Left lung (tissue), 10 donors: ENCODE results near the gene ZNF490. TPM values are rescaled to one million over a fixed set of nuclear protein-coding genes. Genes with fewer than 3 reads are reported as not detected.

Experiments
- ATAC-seq: fragments of 200-7000 bp; cut with Tn5 transposase; one replicate; pipeline ENCODE4 v1.9.1; 2020; ENCODE audit warnings: moderate library complexity
- DNase-seq, 4 donors: peaks; one replicate each; pipeline ENCODE4 v3.0.0-alpha.2; 2013 to 2020
- H3K27ac ChIP-seq, 2 donors: fragments of 200-600 bp; sonication (generic) in 1 of 2; one replicate each; pipeline versions ENCODE4 v1.5.0 to v1.8.0; 2020 to 2021
- H3K27me3 ChIP-seq, 2 donors: fragments of 200-600 bp; sonication (generic) in 1 of 2; one replicate each; pipeline versions ENCODE4 v1.5.0 to v1.8.0; 2020 to 2021
- H3K36me3 ChIP-seq, 2 donors: fragments of 200-600 bp; sonication (generic) in 1 of 2; one replicate each; pipeline versions ENCODE4 v1.5.0 to v1.8.0; 2020 to 2021
- H3K4me1 ChIP-seq, 2 donors: fragments of 200-600 bp; one replicate each; pipeline ENCODE4 v1.8.0; 2021
- H3K4me3 ChIP-seq, 2 donors: fragments of 200-600 bp; sonication (generic) in 1 of 2; one replicate each; pipeline versions ENCODE4 v1.5.0 to v1.8.0; 2020 to 2021; ENCODE audit warnings: mild to moderate bottlenecking in 1 of 2
- H3K9me3 ChIP-seq, 2 donors: fragments of 200-600 bp; sonication (generic) in 1 of 2; one replicate each; pipeline versions ENCODE4 v1.5.0 to v1.8.0; 2020 to 2021
- intact Hi-C, 2 donors: fragments of 100-400 bp; cut with DNase I; formaldehyde crosslinking; loops; one replicate each; pipeline versions ENCODE4 v1.11.2 to v1.14.2; 2022
- polyA plus RNA-seq, 6 donors: library from polyadenylated mRNA; unstranded; fragments of 120-200 nt; gene quantifications; one replicate each; pipeline ENCODE4 v1.2.1, GENCODE V29; 2013; ENCODE audit not compliant: insufficient read length in 6 of 6
- total RNA-seq, 2 donors: library from RNA; stranded (reverse); fragmentation: NEBNext Ultra II Directional; extraction: Animal tissue kit (Norgen Biotek cat#: 25700); gene quantifications; one replicate each; pipeline ENCODE4 v1.2.1, GENCODE V29; 2021
- TF ChIP-seq, protein P1 (sequence below), 2 donors: fragments of 200-600 bp; sonication (generic) in 1 of 2; IDR thresholded peaks; one replicate each; pipeline versions ENCODE4 v1.5.0 to v1.8.0; 2021; ENCODE audit warnings: antibody characterized with exemption in 2 of 2
- donor health status: DM: no; HTN: yes; CAD: no.
- donor health status: DM: no; HTN: no; CAD: no.

ZNF490 gene
- total and polyA plus RNA-seq, 8 donors: 5.1 to 11.7 (median 5.7) TPM

- DNase-seq: peak in 1 of 4 donors; percentile 55
- TF ChIP-seq, protein P1, sequence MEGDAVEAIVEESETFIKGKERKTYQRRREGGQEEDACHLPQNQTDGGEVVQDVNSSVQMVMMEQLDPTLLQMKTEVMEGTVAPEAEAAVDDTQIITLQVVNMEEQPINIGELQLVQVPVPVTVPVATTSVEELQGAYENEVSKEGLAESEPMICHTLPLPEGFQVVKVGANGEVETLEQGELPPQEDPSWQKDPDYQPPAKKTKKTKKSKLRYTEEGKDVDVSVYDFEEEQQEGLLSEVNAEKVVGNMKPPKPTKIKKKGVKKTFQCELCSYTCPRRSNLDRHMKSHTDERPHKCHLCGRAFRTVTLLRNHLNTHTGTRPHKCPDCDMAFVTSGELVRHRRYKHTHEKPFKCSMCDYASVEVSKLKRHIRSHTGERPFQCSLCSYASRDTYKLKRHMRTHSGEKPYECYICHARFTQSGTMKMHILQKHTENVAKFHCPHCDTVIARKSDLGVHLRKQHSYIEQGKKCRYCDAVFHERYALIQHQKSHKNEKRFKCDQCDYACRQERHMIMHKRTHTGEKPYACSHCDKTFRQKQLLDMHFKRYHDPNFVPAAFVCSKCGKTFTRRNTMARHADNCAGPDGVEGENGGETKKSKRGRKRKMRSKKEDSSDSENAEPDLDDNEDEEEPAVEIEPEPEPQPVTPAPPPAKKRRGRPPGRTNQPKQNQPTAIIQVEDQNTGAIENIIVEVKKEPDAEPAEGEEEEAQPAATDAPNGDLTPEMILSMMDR (IDR thresholded peaks at IDR 0.05): no peak
Measured at GRCh38 chr19:12638611-12639182, 28.1 kb upstream of the ZNF490 start.

GRCh38 chr19:12636631-12637030 is 26.0 kb upstream of the ZNF490 start:
- Histone ChIP-seq H3K27ac (no peak overlapping the region), H3K9me3 (no peaks in the 10 kb centered on the region), H3K4me1 (peaks cover 3 to 12% of the 10 kb centered on the region in 2 donors), H3K27me3 (no peaks in the 10 kb centered on the region), H3K36me3 (peaks cover 0 to 14% of the 10 kb centered on the region in 2 donors), H3K4me3 (no peak overlapping the region)
- intact Hi-C loops: no loop called here
- TF ChIP-seq, protein P1 (IDR thresholded peaks at IDR 0.05): no peak
- DNase-seq (peak in 1 of 4 donors; percentile 31), ATAC-seq (no peak)

More at GRCh38 chr19:12638611-12639182, 28.1 kb upstream of the ZNF490 start:
- Histone ChIP-seq H3K36me3 (peaks cover 0 to 5% of the 10 kb centered on the region in 2 donors), H3K27me3 (no peaks in the 10 kb centered on the region), H3K27ac (no peak overlapping the region), H3K9me3 (no peaks in the 10 kb centered on the region), H3K4me3 (no peak overlapping the region), H3K4me1 (peaks cover 3 to 12% of the 10 kb centered on the region in 2 donors)
- ATAC-seq: no peak
- intact Hi-C loops: no loop called here

GRCh38 chr19:12629215-12629614 is 18.6 kb upstream of the ZNF490 start:
- ATAC-seq (no peak), DNase-seq (no peak)
- Histone ChIP-seq H3K4me1 (no peaks in the 10 kb centered on the region), H3K4me3 (no peak overlapping the region), H3K9me3 (peaks cover 0 to 26% of the 10 kb centered on the region in 2 donors), H3K27ac (no peak overlapping the region), H3K36me3 (peaks cover 19 to 87% of the 10 kb centered on the region in 2 donors), H3K27me3 (no peaks in the 10 kb centered on the region)
- intact Hi-C loops: no loop called here
- TF ChIP-seq, protein P1 (IDR thresholded peaks at IDR 0.05): no peak

DNA sequence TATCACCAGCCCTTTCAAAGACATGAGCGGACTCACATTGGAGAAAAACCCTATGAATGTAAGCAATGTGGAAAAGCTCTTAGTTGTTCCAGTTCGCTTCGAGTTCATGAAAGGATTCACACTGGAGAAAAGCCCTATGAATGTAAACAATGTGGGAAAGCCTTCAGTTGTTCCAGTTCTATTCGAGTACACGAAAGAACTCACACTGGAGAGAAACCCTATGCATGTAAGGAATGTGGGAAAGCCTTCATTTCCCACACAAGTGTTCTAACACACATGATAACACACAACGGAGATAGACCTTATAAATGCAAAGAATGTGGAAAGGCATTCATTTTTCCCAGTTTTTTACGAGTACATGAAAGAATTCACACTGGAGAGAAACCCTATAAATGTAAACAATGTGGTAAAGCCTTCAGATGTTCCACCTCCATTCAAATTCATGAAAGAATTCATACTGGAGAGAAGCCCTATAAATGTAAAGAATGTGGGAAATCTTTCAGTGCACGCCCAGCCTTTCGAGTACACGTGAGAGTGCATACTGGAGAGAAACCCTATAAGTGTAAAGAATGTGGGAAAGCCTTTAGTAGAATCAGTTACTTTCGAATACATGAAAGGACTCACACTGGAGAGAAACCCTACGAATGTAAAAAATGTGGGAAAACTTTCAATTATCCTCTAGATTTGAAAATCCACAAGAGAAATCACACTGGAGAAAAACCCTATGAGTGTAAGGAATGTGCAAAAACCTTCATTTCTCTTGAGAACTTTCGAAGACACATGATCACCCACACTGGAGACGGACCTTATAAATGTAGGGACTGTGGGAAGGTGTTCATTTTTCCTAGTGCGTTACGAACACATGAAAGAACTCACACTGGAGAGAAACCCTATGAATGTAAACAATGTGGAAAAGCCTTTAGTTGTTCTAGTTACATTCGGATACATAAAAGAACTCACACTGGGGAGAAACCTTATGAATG is 17.7 kb upstream of the ZNF490 start:
- Histone ChIP-seq H3K4me3 (no peak overlapping the region), H3K27me3 (no peaks in the 10 kb centered on the region), H3K4me1 (no peaks in the 10 kb centered on the region), H3K9me3 (peaks cover 0 to 26% of the 10 kb centered on the region in 2 donors), H3K36me3 (peaks cover 19 to 92% of the 10 kb centered on the region in 2 donors), H3K27ac (no peak overlapping the region)
- intact Hi-C loops: no loop called here
- DNase-seq: no peak
- no peak for ATAC-seq
- TF ChIP-seq, protein P1 (IDR thresholded peaks at IDR 0.05): no peak

GRCh38 chr19:12626958-12627357 is 16.3 kb upstream of the ZNF490 start:
- Histone ChIP-seq H3K9me3 (peaks cover 0 to 26% of the 10 kb centered on the region in 2 donors), H3K27ac (no peak overlapping the region), H3K27me3 (no peaks in the 10 kb centered on the region), H3K36me3 (peaks cover 19 to 82% of the 10 kb centered on the region in 2 donors), H3K4me1 (no peaks in the 10 kb centered on the region), H3K4me3 (no peak overlapping the region)
- TF ChIP-seq, protein P1 (IDR thresholded peaks at IDR 0.05): no peak
- DNase-seq: no peak
- no peak for ATAC-seq
- intact Hi-C loops: no loop called here
